ENCODE results near the gene EFEMP1.

DNA sequence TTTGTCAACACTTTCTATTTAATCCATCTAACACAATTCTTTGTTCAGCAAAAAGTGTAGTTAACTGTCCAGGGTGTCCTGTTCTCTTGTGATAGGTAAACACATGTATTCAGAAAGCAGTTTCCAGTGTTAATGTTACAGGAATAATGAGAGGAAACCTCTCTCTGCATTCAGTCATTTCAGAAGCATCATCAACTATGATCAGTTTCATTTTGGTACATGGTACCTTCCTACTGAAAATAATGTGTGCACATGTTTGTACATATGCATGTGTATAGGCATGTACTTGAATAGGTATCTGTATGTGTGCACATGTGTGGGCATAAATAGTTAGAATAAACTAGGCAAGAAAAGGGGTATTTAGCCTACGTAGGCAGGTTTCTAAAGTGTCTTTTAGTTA, 16.6 kb downstream of the EFEMP1 start:
- TF ChIP-seq, protein P1, sequence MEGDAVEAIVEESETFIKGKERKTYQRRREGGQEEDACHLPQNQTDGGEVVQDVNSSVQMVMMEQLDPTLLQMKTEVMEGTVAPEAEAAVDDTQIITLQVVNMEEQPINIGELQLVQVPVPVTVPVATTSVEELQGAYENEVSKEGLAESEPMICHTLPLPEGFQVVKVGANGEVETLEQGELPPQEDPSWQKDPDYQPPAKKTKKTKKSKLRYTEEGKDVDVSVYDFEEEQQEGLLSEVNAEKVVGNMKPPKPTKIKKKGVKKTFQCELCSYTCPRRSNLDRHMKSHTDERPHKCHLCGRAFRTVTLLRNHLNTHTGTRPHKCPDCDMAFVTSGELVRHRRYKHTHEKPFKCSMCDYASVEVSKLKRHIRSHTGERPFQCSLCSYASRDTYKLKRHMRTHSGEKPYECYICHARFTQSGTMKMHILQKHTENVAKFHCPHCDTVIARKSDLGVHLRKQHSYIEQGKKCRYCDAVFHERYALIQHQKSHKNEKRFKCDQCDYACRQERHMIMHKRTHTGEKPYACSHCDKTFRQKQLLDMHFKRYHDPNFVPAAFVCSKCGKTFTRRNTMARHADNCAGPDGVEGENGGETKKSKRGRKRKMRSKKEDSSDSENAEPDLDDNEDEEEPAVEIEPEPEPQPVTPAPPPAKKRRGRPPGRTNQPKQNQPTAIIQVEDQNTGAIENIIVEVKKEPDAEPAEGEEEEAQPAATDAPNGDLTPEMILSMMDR (conservative IDR thresholded peaks at IDR 0.05; ENCODE audit: low read length): no peak
- TF ChIP-seq EZH2phosphoT487 (IDR thresholded peaks at IDR 0.05; ENCODE audit: borderline replicate concordance, low read depth, low read length): no peak
